GM23338 (cell line): ENCODE measurements around the gene SUPT6H. TPM values are rescaled to one million over a fixed set of nuclear protein-coding genes. Genes with fewer than 3 reads are reported as not detected.

Experiments used
- ATAC-seq: fragments of 200-7000 bp; cut with Tn5 transposase; 3 replicates; pipeline ENCODE4 v1.9.1; 2020
- DNase-seq: peaks from one replicate; pipeline ENCODE4 v3.0.0-alpha.2; 2015; ENCODE audit warnings: low spot score
- H2AFZ ChIP-seq: fragments of 200-600 bp; sonication (generic); 2 replicates; pipeline ENCODE4 v1.8.0; 2016; ENCODE audit warnings: antibody characterized with exemption, mild to moderate bottlenecking, moderate library complexity
- H3F3A ChIP-seq: fragments of 200-600 bp; sonication (generic); replicated peaks from 2 replicates; pipeline ENCODE4 v1.8.0; 2017; ENCODE audit warnings: antibody characterized with exemption, mixed run types, low read depth
- H3K27ac ChIP-seq: fragments of 200-600 bp; sonication (generic); 2 replicates; pipeline ENCODE4 v1.6.1; 2016; ENCODE audit warnings: low read depth
- H3K27me3 ChIP-seq: fragments of 200-600 bp; sonication (generic); 2 replicates; pipeline ENCODE4 v1.8.0; 2016; ENCODE audit warnings: mild to moderate bottlenecking, mixed run types, moderate library complexity; ENCODE audit not compliant: insufficient read depth
- H3K36me3 ChIP-seq: fragments of 200-600 bp; sonication (generic); 2 replicates; pipeline ENCODE4 v1.8.0; 2016; ENCODE audit warnings: mild to moderate bottlenecking; ENCODE audit not compliant: insufficient read depth
- H3K4me1 ChIP-seq: fragments of 200-600 bp; sonication (generic); 2 replicates; pipeline ENCODE4 v1.8.0; 2016; ENCODE audit warnings: mild to moderate bottlenecking, moderate library complexity; ENCODE audit not compliant: insufficient read depth
- H3K4me2 ChIP-seq: fragments of 200-600 bp; sonication (generic); 2 replicates; pipeline ENCODE4 v1.7.1; 2017; ENCODE audit warnings: mixed run types
- H3K4me3 ChIP-seq: fragments of 200-600 bp; sonication (generic); 2 replicates; pipeline ENCODE4 v1.6.1; 2016; ENCODE audit warnings: mixed run types
- H3K79me2 ChIP-seq: fragments of 200-600 bp; sonication (generic); replicated peaks from 2 replicates; pipeline ENCODE4 v1.8.0; 2017; ENCODE audit warnings: mild to moderate bottlenecking; ENCODE audit not compliant: insufficient read depth
- H3K9me2 ChIP-seq: fragments of 200-600 bp; sonication (generic); 2 replicates; pipeline ENCODE4 v1.8.0; 2017; ENCODE audit not compliant: insufficient read depth
- H4K20me1 ChIP-seq: fragments of 200-600 bp; sonication (generic); replicated peaks from 2 replicates; pipeline ENCODE4 v1.8.0; 2017; ENCODE audit warnings: mild to moderate bottlenecking; ENCODE audit not compliant: insufficient read depth
- H3K27ac Mint-ChIP-seq: 2 replicates; pipeline ENCODE4 v1.8.0; 2020; ENCODE audit warnings: inconsistent platforms, mild to moderate bottlenecking, moderate library complexity, mixed read lengths
- H3K27me3 Mint-ChIP-seq: 3 replicates; pipeline ENCODE4 v1.8.0; 2022; ENCODE audit warnings: low read depth, mild to moderate bottlenecking, moderate library complexity, mixed read lengths, inconsistent platforms; ENCODE audit not compliant: insufficient read depth, poor library complexity
- H3K36me3 Mint-ChIP-seq: 3 replicates; pipeline ENCODE4 v1.8.0; 2021; ENCODE audit warnings: low read depth, mild to moderate bottlenecking, inconsistent platforms, moderate library complexity, mixed read lengths
- H3K4me1 Mint-ChIP-seq: 3 replicates; pipeline ENCODE4 v1.8.0; 2020; ENCODE audit warnings: mild to moderate bottlenecking, inconsistent platforms, mixed read lengths
- H3K4me3 Mint-ChIP-seq: 3 replicates; pipeline ENCODE4 v1.8.0; 2021; ENCODE audit warnings: moderate library complexity, mild to moderate bottlenecking, inconsistent platforms, mixed read lengths
- H3K9me3 Mint-ChIP-seq: 3 replicates; pipeline ENCODE4 v1.8.0; 2020; ENCODE audit warnings: moderate library complexity, mild to moderate bottlenecking, inconsistent platforms, mixed read lengths
- CREB1 ChIP-seq: fragments of 250-450 bp; sonication (Bioruptor Pico); IDR thresholded peaks from 2 replicates; pipeline ENCODE4 v1.5.0; 2020; ENCODE audit warnings: low read depth, mild to moderate bottlenecking, moderate library complexity
- CTCF ChIP-seq, 2 experiments: fragments of 200-600 bp in 1 of 2; sonication (generic) in 1 of 2; conservative IDR thresholded peaks; 2 replicates each; pipeline versions ENCODE4 v1.5.1 to v1.6.1; 2016 to 2017; ENCODE audit warnings: antibody characterized with exemption in 2 of 2, low read depth in 2 of 2, mild to moderate bottlenecking in 2 of 2, moderate library complexity in 1 of 2
- ETS1 ChIP-seq: IDR thresholded peaks from 2 replicates; pipeline ENCODE4 v1.6.1; 2016; ENCODE audit warnings: antibody characterized with exemption
- EZH2 ChIP-seq: fragments of 200-600 bp; sonication (generic); IDR thresholded peaks from one replicate; pipeline ENCODE4 v1.8.0; 2017; ENCODE audit warnings: antibody characterized with exemption, mild to moderate bottlenecking, low read depth; ENCODE audit not compliant: unreplicated experiment
- EZH2phosphoT487 ChIP-seq: fragments of 200-600 bp; sonication (generic); IDR thresholded peaks from one replicate; pipeline ENCODE4 v1.8.1; 2018; ENCODE audit warnings: antibody characterized with exemption; ENCODE audit not compliant: unreplicated experiment
- JUNB ChIP-seq: IDR thresholded peaks from one replicate; pipeline ENCODE4 v1.6.1; 2016; ENCODE audit warnings: antibody characterized with exemption; ENCODE audit not compliant: unreplicated experiment
- NANOG ChIP-seq: IDR thresholded peaks from 2 replicates; pipeline ENCODE4 v1.6.1; 2016; ENCODE audit warnings: antibody characterized with exemption, borderline replicate concordance
- POLR2AphosphoS5 ChIP-seq: IDR thresholded peaks from 2 replicates; pipeline ENCODE4 v1.6.1; 2016; ENCODE audit warnings: antibody characterized with exemption, low read depth
- REST ChIP-seq: IDR thresholded peaks from one replicate; pipeline ENCODE4 v1.6.1; 2018; ENCODE audit warnings: antibody characterized with exemption; ENCODE audit not compliant: unreplicated experiment
- STAT1 ChIP-seq: IDR thresholded peaks from one replicate; pipeline ENCODE4 v1.6.1; 2016; ENCODE audit warnings: antibody characterized with exemption; ENCODE audit not compliant: unreplicated experiment
- ZNF114 ChIP-seq: fragments of 250-450 bp; sonication (Bioruptor Pico); IDR thresholded peaks from 2 replicates; pipeline ENCODE4 v1.5.0; 2020; ENCODE audit warnings: mild to moderate bottlenecking, moderate library complexity
- ZNF331 ChIP-seq: fragments of 250-450 bp; sonication (Bioruptor Pico); IDR thresholded peaks from 2 replicates; pipeline ENCODE4 v1.5.0; 2020; ENCODE audit warnings: low read depth, mild to moderate bottlenecking, moderate library complexity
- ZNF462 ChIP-seq: fragments of 250-450 bp; sonication (Bioruptor Pico); IDR thresholded peaks from 2 replicates; pipeline ENCODE4 v1.5.0; 2020; ENCODE audit warnings: mild to moderate bottlenecking, moderate library complexity
- polyA plus RNA-seq: library from polyadenylated mRNA; unstranded; fragments of >200 nt; fragmentation: Nextera tagmentation; extraction: Ambion mirVana; gene quantifications from 2 replicates; pipeline ENCODE4 v1.2.1, GENCODE V29; 2016
- total RNA-seq: library from RNA; depleted of rRNA; stranded (reverse); fragments of >200 nt; shearing (Covaris generic); gene quantifications from 2 replicates; pipeline ENCODE4 v1.2.3, GENCODE V29; 2014

The SUPT6H gene
- total and polyA plus RNA-seq, 2 experiments from 2014 or later: 17.8 to 70.7 TPM

GRCh38 chr17:28667870-28668269 lies 5.9 kb downstream of the SUPT6H start:
- Mint-ChIP-seq H3K9me3 (no peaks in the 10 kb centered on the region), H3K27me3 (no peaks in the 10 kb centered on the region), H3K27ac (no peak overlapping the region), H3K4me3 (no peak overlapping the region), H3K36me3 (peaks cover 49% of the 10 kb centered on the region), H3K4me1 (peaks cover 10% of the 10 kb centered on the region)
- no peak overlapping the region for H2AFZ ChIP-seq
- peaks cover 9% of the 10 kb centered on the region for H3F3A ChIP-seq
- peak; percentile 6 for DNase-seq
- H3K9me2 ChIP-seq: no peaks in the 10 kb centered on the region
- H3K4me1 ChIP-seq: peaks cover 3% of the 10 kb centered on the region
- H3K36me3 ChIP-seq: peaks cover 16% of the 10 kb centered on the region
- H4K20me1 ChIP-seq: peaks cover 36% of the 10 kb centered on the region
- H3K4me2 ChIP-seq: no peak overlapping the region
- no peak overlapping the region for H3K4me3 ChIP-seq
- no peaks in the 10 kb centered on the region for H3K27me3 ChIP-seq
- no peak for ATAC-seq
- H3K27ac ChIP-seq: no peak overlapping the region
- peaks cover 75% of the 10 kb centered on the region for H3K79me2 ChIP-seq
- no peak for TF ChIP-seq NANOG
- no peak for TF ChIP-seq ZNF462
- TF ChIP-seq STAT1: no peak
- no peak for TF ChIP-seq ZNF114 (CRISPR knock-in tag)
- TF ChIP-seq JUNB: no peak
- TF ChIP-seq CREB1 (CRISPR knock-in tag): no peak
- no peak for TF ChIP-seq ETS1
- no peak for TF ChIP-seq CTCF (conservative IDR thresholded peaks at IDR 0.05; ENCODE audit: low read depth in 2 of 2)
- no peak for TF ChIP-seq EZH2phosphoT487
- TF ChIP-seq REST: no peak
- no peak for TF ChIP-seq POLR2AphosphoS5
- no peak for TF ChIP-seq ZNF331
- TF ChIP-seq EZH2: no peak
